ENCODE data around the gene NEURL1. TPM values are rescaled to one million over a fixed set of nuclear protein-coding genes. Genes with fewer than 3 reads are reported as not detected.

The NEURL1 gene, protein sequence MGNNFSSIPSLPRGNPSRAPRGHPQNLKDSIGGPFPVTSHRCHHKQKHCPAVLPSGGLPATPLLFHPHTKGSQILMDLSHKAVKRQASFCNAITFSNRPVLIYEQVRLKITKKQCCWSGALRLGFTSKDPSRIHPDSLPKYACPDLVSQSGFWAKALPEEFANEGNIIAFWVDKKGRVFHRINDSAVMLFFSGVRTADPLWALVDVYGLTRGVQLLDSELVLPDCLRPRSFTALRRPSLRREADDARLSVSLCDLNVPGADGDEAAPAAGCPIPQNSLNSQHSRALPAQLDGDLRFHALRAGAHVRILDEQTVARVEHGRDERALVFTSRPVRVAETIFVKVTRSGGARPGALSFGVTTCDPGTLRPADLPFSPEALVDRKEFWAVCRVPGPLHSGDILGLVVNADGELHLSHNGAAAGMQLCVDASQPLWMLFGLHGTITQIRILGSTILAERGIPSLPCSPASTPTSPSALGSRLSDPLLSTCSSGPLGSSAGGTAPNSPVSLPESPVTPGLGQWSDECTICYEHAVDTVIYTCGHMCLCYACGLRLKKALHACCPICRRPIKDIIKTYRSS
- 0.15 and 0.23 TPM in 2 replicates for total RNA-seq

DNA sequence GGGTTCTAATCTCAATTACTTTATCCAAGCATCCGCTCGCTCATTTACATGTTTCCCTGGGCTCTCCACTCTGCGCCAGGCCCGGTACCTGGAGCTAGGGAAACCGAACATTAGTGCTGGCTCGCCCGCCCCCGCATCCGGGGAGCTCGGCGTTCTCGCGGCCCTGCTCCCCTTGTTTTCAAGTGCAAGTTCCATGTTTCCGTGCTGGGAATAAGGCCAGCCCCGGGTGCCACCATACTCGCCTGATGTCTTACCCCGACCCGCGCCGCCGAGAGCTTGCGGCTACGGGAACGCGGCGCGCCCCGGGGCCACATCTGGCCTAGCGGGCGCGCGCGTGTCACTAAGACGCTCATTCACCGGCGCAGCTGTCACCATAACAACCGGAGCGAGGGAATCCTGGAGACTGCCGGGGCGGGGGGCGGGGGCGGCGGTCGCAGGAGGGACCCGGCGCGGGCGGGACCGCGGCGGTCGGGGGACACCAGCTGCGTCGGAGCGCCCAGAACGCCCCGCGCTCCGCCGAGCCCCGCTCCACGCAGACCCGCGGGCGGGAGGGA is at the start of gene NEURL1:
Gene NEURL1, plus strand, starts transcription at position 344 of the 554 bp plus-strand sequence. CDS start 683 bp downstream, outside the sequence.

DNA sequence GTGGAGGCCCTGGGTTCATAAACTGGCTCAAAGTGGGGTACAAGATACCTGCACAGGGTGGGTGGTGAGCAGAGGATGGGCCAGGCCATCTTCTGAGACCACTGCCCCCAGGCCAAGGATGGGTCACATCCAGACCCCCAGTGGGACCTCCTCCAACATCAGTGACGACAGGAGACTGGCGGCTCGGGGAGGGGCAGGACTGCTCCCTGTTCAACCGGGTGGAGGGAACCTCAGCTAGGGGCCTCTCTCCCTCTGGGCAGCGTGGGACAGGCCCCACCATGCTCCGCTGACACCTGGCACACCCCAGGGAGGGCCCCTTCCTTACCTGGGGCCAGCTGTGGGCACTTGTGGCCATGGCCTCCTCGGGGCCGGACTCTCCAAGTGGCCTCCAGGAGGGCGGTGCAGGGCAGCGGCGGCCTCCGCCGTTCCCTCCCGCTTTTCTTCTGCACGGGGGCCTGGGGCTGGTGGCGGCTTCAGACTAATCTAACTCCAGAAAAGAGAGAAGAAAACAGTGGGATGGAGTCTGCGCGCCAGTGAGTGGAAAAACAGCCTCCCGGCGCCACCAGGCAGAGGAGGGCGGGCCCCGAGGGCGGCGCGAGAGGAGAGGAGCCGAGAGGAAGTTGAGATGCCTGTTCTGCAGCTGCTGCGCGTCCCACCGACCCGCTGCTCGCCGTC is 41.5 kb upstream of the NEURL1 start, which contains the start of gene CALHM2:
Gene CALHM2, minus strand, starts transcription at position 540 of the 675 bp plus-strand sequence. CDS start 2,429 bp downstream, outside the sequence.

DNA sequence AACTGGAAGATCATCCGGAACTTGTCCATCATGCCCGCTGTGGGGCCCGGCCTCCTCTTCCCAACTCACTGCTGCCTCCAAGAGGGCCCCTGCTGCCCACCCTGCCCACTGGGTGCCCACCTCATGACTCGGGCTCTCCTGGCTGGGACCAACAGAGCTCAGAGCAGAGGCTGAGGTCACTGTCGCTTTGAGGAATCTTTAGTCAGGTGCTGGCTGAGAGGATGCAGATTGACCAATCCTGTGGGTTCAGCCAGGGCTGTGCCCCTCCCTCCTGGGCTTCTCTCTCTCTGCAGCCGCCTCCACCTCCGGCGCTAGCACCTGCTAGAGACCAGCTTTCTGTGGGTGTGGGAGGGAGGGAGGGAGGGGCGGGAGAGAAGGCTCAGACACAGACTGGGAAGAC is 34.8 kb upstream of the NEURL1 start, which contains the start of gene CALHM1:
Gene CALHM1, minus strand, starts transcription at position 181 of the 400 bp plus-strand sequence. Its CDS starts 149 bp downstream, at position 32.

DNA sequence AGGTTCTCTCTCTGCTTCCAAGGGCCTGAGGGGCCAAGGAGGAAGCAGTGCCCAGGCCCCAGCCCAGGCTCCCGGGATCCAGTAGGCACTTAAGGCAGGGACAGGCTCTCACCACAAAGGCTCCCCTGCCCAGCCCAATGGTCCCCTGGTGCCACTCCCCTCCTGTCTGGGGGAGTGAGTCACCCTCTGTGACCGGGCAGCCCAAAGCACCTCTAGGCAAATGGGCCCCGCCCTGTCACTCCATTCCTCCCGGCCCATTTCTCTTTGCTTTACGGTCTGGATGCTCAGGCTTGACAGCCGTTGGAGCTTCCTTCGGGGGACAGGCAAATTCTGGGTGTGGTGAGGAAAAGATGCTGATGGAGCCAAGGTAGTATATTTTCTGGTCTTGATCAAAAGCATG is 14.4 kb upstream of the NEURL1 start, which contains the start of gene CALHM3:
Gene CALHM3, minus strand, starts transcription at position 106 of the 400 bp plus-strand sequence. CDS start 208 bp downstream, outside the sequence.

Other genes starting within 250 kb of the NEURL1 start
- 0.04 TPM in 1 of 2 replicates, not detected in the other for gene RPEL1, start 247.8 kb upstream of the NEURL1 start, total RNA-seq
- gene INA, start 216.6 kb upstream of the NEURL1 start, total RNA-seq = under 0.01 and 0.08 TPM in 2 replicates
- gene PCGF6, start 142.6 kb upstream of the NEURL1 start, total RNA-seq = 9.6 and 16.6 TPM in 2 replicates
- gene TAF5, start 125.7 kb upstream of the NEURL1 start, total RNA-seq = 3.4 and 7.9 TPM in 2 replicates
- 308 and 395 TPM in 2 replicates for gene ATP5MK, start 97.2 kb upstream of the NEURL1 start, total RNA-seq
- 32.2 and 34.5 TPM in 2 replicates for gene PDCD11, start 97.1 kb upstream of the NEURL1 start, total RNA-seq
- gene CALHM2, start 41.3 kb upstream of the NEURL1 start, total RNA-seq = 2.3 and 5.4 TPM in 2 replicates
- not detected in 2 replicates for gene CALHM1, start 34.8 kb upstream of the NEURL1 start, total RNA-seq
- not detected in 2 replicates for gene CALHM3, start 14.5 kb upstream of the NEURL1 start, total RNA-seq